Stomach (tissue), 9 donors: ENCODE measurements around the gene CCNK. TPM values are rescaled to one million over a fixed set of nuclear protein-coding genes. Genes with fewer than 3 reads are reported as not detected.

Source experiments
- DNase-seq, 2 donors: peaks; one replicate each; pipeline versions ENCODE4 v3.0.0 to v3.0.0-alpha.2; 2013 to 2019
- H3K27ac ChIP-seq, 5 donors: fragments of 200-600 bp in 4 of 5; sonication (generic) in 4 of 5; one replicate each; pipeline ENCODE4 v1.5.1; 2013 to 2019; ENCODE audit warnings: mild to moderate bottlenecking in 1 of 5, moderate library complexity in 1 of 5
- H3K27me3 ChIP-seq, 3 donors: fragments of 200-600 bp; sonication (generic); one replicate each; pipeline ENCODE4 v1.5.1; 2017 to 2019; ENCODE audit warnings: mixed run types in 1 of 3
- H3K36me3 ChIP-seq, 4 donors: fragments of 200-600 bp; sonication (generic); 1 replicate in 3 of 4; 2 replicates in 1 of 4; pipeline ENCODE4 v1.5.1; 2016 to 2019
- H3K4me1 ChIP-seq, 4 donors: fragments of 200-600 bp; sonication (generic); one replicate each; pipeline ENCODE4 v1.5.1; 2016 to 2019
- H3K4me3 ChIP-seq, 4 donors: fragments of 200-600 bp; sonication (generic) in 3 of 4; one replicate each; pipeline ENCODE4 v1.5.1; 2016 to 2019; ENCODE audit warnings: mild to moderate bottlenecking in 1 of 4
- H3K9me3 ChIP-seq, 4 donors: fragments of 200-600 bp; sonication (generic); one replicate each; pipeline ENCODE4 v1.5.1; 2016 to 2019
- EP300 ChIP-seq: sonication (generic); formaldehyde crosslinking; IDR thresholded peaks from one replicate; pipeline ENCODE4 v1.6.1; 2017; ENCODE audit warnings: antibody characterized with exemption
- POLR2A ChIP-seq, 4 donors: fragments of 450-650 bp; IDR thresholded peaks; one replicate each; pipeline ENCODE4 v1.6.1; 2016; ENCODE audit warnings: antibody characterized with exemption in 4 of 4, control low read depth in 2 of 4, mild to moderate bottlenecking in 1 of 4, moderate library complexity in 1 of 4
- POLR2AphosphoS5 ChIP-seq, 3 donors: sonication (generic); formaldehyde crosslinking; IDR thresholded peaks; one replicate each; pipeline ENCODE4 v1.6.1; 2016; ENCODE audit warnings: antibody characterized with exemption in 3 of 3
- WGBS, 5 donors: extraction: QIAGEN DNeasy Blood & Tissue Kit in 3 of 5; methylation state at CpG; one replicate each; pipeline versions ENCODE4 v1.1.5 to v1.1.7; 2013 to 2018; 5-methylcytosine and 5-hydroxymethylcytosine counted together
- intact Hi-C: fragments of 100-400 bp; cut with DNase I; formaldehyde crosslinking; loops from one replicate; pipeline ENCODE4 v1.15.1; 2023; ENCODE audit warnings: low total_unique reads
- polyA plus RNA-seq, 3 donors: library from polyadenylated mRNA; stranded (reverse); fragments of 200-250 nt; gene quantifications; one replicate each; pipeline ENCODE4 v1.2.3, GENCODE V29; 2013
- total RNA-seq, 5 donors: library from RNA; depleted of rRNA; stranded (reverse); fragments of >200 nt; gene quantifications; one replicate each; pipeline versions ENCODE4 v1.1.0 to v1.2.3, GENCODE V29; 2014 to 2016
- TF ChIP-seq, protein P1 (sequence below), 7 experiments: fragments of 450-650 bp in 4 of 7; fragments of 200-600 bp in 3 of 7; sonication (generic) in 3 of 7; IDR thresholded peaks; one replicate each; pipeline ENCODE4 v1.5.1; 2016 to 2019; ENCODE audit warnings: antibody characterized with exemption in 7 of 7, control low read depth in 2 of 7, mild to moderate bottlenecking in 1 of 7
- donor health status: healthy with polysubstance abuse.
- donor health status: Bipolar disorder and iron deficiency.
- donor health status: healthy.

The CCNK gene
- total and polyA plus RNA-seq, 8 donors, result 2.3 to 48.3 (median 11.4) TPM

- WGBS, 5 donors, result 90 to 94% (median 93%) methylated on average over 12 of the region's 12 CpGs
- H3K4me3 ChIP-seq, result no peak overlapping the region
- no peaks in the 10 kb centered on the region for H3K27me3 ChIP-seq
- no peaks in the 10 kb centered on the region for H3K36me3 ChIP-seq
- H3K4me1 ChIP-seq, result peaks cover 7 to 77% (median 40%) of the 10 kb centered on the region in 4 donors
- peak overlapping the region in 1 of 5 donors; percentile 59 for H3K27ac ChIP-seq
- DNase-seq, result no peak
- no peaks in the 10 kb centered on the region for H3K9me3 ChIP-seq
- intact Hi-C loops, result no loop called here
- TF ChIP-seq POLR2A (IDR thresholded peaks at IDR 0.05), result no peak
- no peak for TF ChIP-seq POLR2AphosphoS5 (IDR thresholded peaks at IDR 0.05)
- TF ChIP-seq, protein P1, sequence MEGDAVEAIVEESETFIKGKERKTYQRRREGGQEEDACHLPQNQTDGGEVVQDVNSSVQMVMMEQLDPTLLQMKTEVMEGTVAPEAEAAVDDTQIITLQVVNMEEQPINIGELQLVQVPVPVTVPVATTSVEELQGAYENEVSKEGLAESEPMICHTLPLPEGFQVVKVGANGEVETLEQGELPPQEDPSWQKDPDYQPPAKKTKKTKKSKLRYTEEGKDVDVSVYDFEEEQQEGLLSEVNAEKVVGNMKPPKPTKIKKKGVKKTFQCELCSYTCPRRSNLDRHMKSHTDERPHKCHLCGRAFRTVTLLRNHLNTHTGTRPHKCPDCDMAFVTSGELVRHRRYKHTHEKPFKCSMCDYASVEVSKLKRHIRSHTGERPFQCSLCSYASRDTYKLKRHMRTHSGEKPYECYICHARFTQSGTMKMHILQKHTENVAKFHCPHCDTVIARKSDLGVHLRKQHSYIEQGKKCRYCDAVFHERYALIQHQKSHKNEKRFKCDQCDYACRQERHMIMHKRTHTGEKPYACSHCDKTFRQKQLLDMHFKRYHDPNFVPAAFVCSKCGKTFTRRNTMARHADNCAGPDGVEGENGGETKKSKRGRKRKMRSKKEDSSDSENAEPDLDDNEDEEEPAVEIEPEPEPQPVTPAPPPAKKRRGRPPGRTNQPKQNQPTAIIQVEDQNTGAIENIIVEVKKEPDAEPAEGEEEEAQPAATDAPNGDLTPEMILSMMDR (IDR thresholded peaks at IDR 0.05), result no peak
- no peak for TF ChIP-seq EP300
Observed at GRCh38 chr14:99543985-99544384, 62.8 kb downstream of the CCNK start.

DNA sequence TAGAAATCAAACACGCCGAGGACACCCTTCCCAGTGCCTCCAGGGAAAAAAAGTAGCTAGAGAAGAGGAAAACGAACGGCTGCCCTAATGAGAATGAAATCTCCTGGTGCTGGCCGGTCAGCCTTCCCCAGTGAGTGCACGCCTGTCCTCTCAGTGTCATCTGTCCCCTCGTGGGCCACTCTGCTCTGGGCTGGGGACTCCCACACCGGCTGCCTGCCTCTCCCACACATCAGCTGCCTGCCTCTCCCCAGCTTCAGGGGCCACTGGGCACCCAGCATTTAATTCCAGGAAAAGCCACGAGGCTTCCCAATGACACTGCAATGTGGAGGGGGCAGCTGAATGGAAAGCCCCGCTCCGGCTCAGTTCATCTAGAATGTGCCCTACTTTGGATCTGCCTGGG, 63.8 kb downstream of the CCNK start:
- TF ChIP-seq POLR2AphosphoS5 (IDR thresholded peaks at IDR 0.05) (no peak), POLR2A (IDR thresholded peaks at IDR 0.05) (no peak), EP300 (no peak)
- TF ChIP-seq, protein P1 (IDR thresholded peaks at IDR 0.05), result no peak
- DNase-seq, result no peak
- no peaks in the 10 kb centered on the region for H3K36me3 ChIP-seq
- 73 to 82% (median 75%) methylated on average over 10 to 11 of the region's 11 CpGs for WGBS, 5 donors
- H3K9me3 ChIP-seq, result no peaks in the 10 kb centered on the region
- intact Hi-C loops, result no loop called here
- H3K4me3 ChIP-seq, result no peak overlapping the region
- H3K27ac ChIP-seq, result peak overlapping the region in 1 of 5 donors; percentile 59
- peaks cover 7 to 83% (median 43%) of the 10 kb centered on the region in 4 donors for H3K4me1 ChIP-seq
- no peaks in the 10 kb centered on the region for H3K27me3 ChIP-seq

GRCh38 chr14:99545586-99545985, 64.4 kb downstream of the CCNK start:
- intact Hi-C loops, result no loop called here
- no peaks in the 10 kb centered on the region for H3K9me3 ChIP-seq
- H3K27me3 ChIP-seq, result no peaks in the 10 kb centered on the region
- peak overlapping the region in 1 of 5 donors; percentile 59 for H3K27ac ChIP-seq
- DNase-seq, result no peak
- 68 to 83% (median 80%) methylated on average over 5 to 6 of the region's 6 CpGs for WGBS, 5 donors
- H3K4me3 ChIP-seq, result no peak overlapping the region
- H3K4me1 ChIP-seq, result peaks cover 7 to 83% (median 42%) of the 10 kb centered on the region in 4 donors
- H3K36me3 ChIP-seq, result no peaks in the 10 kb centered on the region
- TF ChIP-seq POLR2AphosphoS5 (IDR thresholded peaks at IDR 0.05) (no peak), POLR2A (IDR thresholded peaks at IDR 0.05) (no peak), EP300 (no peak)
- TF ChIP-seq, protein P1 (IDR thresholded peaks at IDR 0.05), result no peak

DNA sequence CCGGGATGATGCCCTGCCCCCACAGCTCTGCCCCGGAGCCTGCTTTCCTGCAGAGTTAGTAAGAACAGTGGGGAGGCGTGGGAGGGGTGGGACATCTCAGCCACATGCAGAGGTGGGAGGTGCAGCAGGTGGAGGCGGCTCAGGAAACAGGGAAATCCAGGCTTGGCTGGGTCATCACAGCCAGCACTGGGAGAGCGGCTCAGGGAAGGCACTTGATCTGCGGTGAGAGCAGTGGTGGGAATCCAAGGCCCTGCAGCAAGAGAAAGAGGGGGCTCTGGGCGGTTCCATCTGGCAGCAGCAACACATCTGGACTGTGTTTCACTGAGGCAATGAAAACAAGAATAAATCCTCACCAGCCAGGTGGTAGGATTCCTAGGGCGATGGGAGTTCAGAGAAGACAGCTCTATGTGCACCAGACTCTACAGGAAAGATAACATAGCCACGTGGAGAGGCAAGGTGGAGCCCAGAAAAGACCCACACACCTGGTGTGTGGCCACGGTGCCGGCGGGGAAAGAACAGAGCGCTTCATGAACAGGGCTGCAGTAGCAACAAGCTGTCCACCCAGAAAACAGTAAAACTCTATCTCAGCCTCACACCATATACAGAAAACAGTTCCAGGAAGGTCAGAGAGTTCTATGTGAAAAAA, 65.1 kb downstream of the CCNK start:
- peak in 1 of 2 donors; percentile 66 for DNase-seq
- H3K4me1 ChIP-seq, result peaks cover 7 to 84% (median 45%) of the 10 kb centered on the region in 4 donors
- 61 to 73% (median 66%) methylated on average over 13 of the region's 13 CpGs for WGBS, 5 donors
- no peaks in the 10 kb centered on the region for H3K27me3 ChIP-seq
- no peaks in the 10 kb centered on the region for H3K9me3 ChIP-seq
- TF ChIP-seq POLR2A (IDR thresholded peaks at IDR 0.05) (no peak), POLR2AphosphoS5 (IDR thresholded peaks at IDR 0.05) (no peak), EP300 (no peak)
- TF ChIP-seq, protein P1 (IDR thresholded peaks at IDR 0.05), result no peak
- intact Hi-C loops, result no loop called here
- no peaks in the 10 kb centered on the region for H3K36me3 ChIP-seq
- H3K27ac ChIP-seq, result peak overlapping the region in 1 of 5 donors; percentile 59
- no peak overlapping the region for H3K4me3 ChIP-seq
